Mammary epithelial cell (primary cell): Measurements from ENCODE around the gene ASGR1.

ENCODE experiments used
- CTCF ChIP-seq, 2 donors: IDR thresholded peaks in 1 of 2; conservative IDR thresholded peaks in 1 of 2; 2 replicates each; pipeline ENCODE4 v1.5.1; 2011 to 2012; ENCODE audit warnings: inconsistent platforms in 2 of 2, low read length in 2 of 2, mild to moderate bottlenecking in 2 of 2, control low read depth in 1 of 2, low read depth in 1 of 2; ENCODE audit not compliant: insufficient read depth in 1 of 2; ENCODE audit errors: extremely low read depth in 1 of 2
- EZH2 ChIP-seq: IDR thresholded peaks from 2 replicates; pipeline ENCODE4 v1.6.1; 2012; ENCODE audit warnings: low read length, inconsistent platforms, borderline replicate concordance

- TF ChIP-seq CTCF (conservative IDR thresholded peaks at IDR 0.05 in 1 of 2, IDR thresholded peaks at IDR 0.05 in 1 of 2; ENCODE audit: extremely low read depth in 1 of 2, insufficient read depth in 1 of 2, low read depth in 1 of 2, low read length in 2 of 2): no peak
- no peak for TF ChIP-seq EZH2
Observed at GRCh38 chr17:7219812-7220592, 40.8 kb upstream of the ASGR1 start, which contains the start of the genes ACADVL and DLG4.
